Measurements from ENCODE around the gene MEIS1.

The MEIS1 gene

GRCh38 chr2:66580166-66581049, 145.5 kb downstream of the MEIS1 start:
- no peak for DNase-seq (ENCODE audit: low read depth, low spot score)

GRCh38 chr2:66581339-66582103, 146.6 kb downstream of the MEIS1 start:
- DNase-seq (ENCODE audit: low read depth, low spot score): no peak

GRCh38 chr2:66582104-66582986, 147.4 kb downstream of the MEIS1 start:
- no peak for DNase-seq (ENCODE audit: low read depth, low spot score)

GRCh38 chr2:66582987-66583880, 148.3 kb downstream of the MEIS1 start:
- DNase-seq (ENCODE audit: low read depth, low spot score): no peak

GRCh38 chr2:66583881-66584280, 149.0 kb downstream of the MEIS1 start:
- DNase-seq (ENCODE audit: low read depth, low spot score): no peak

- no peak for DNase-seq (ENCODE audit: low read depth, low spot score)
Measured at GRCh38 chr2:66585587-66585986, 150.7 kb downstream of the MEIS1 start.

- DNase-seq (ENCODE audit: low read depth, low spot score): no peak
Measured at GRCh38 chr2:66587216-66587615, 152.3 kb downstream of the MEIS1 start.

GRCh38 chr2:66594001-66594400, 159.1 kb downstream of the MEIS1 start:
- no peak for DNase-seq (ENCODE audit: low read depth, low spot score)

- DNase-seq (ENCODE audit: low read depth, low spot score): no peak
Measured at GRCh38 chr2:66595556-66595955, 160.6 kb downstream of the MEIS1 start.

GRCh38 chr2:66596256-66596655, 161.3 kb downstream of the MEIS1 start:
- no peak for DNase-seq (ENCODE audit: low read depth, low spot score)

- DNase-seq (ENCODE audit: low read depth, low spot score): no peak
Measured at GRCh38 chr2:66601624-66602023, 166.7 kb downstream of the MEIS1 start.

- no peak for DNase-seq (ENCODE audit: low read depth, low spot score)
Measured at GRCh38 chr2:66602341-66602740, 167.4 kb downstream of the MEIS1 start.

- no peak for DNase-seq (ENCODE audit: low read depth, low spot score)
Measured at GRCh38 chr2:66604326-66604725, 169.4 kb downstream of the MEIS1 start.

- DNase-seq (ENCODE audit: low read depth, low spot score): no peak
Measured at GRCh38 chr2:66604976-66605375, 170.1 kb downstream of the MEIS1 start.

- DNase-seq (ENCODE audit: low read depth, low spot score): no peak
Measured at GRCh38 chr2:66607152-66607551, 172.2 kb downstream of the MEIS1 start.

Data from astrocyte of the hippocampus (primary cell).